Retina (tissue), 1 donor: Measurements from ENCODE around the gene SRD5A3.

Experiments
- DNase-seq: peaks from one replicate; pipeline ENCODE4 v3.0.0-alpha.2; 2016

SRD5A3 gene

GRCh38 chr4:55378617-55379467, 32.8 kb downstream of the SRD5A3 start:
- no peak for DNase-seq

GRCh38 chr4:55380576-55380975, 34.5 kb downstream of the SRD5A3 start:
- no peak for DNase-seq

- DNase-seq, result no peak
Observed at GRCh38 chr4:55381502-55381901, 35.5 kb downstream of the SRD5A3 start.

- no peak for DNase-seq
Observed at GRCh38 chr4:55382488-55383003, 36.5 kb downstream of the SRD5A3 start.

- DNase-seq, result no peak
Observed at GRCh38 chr4:55385201-55385649, 39.2 kb downstream of the SRD5A3 start.

GRCh38 chr4:55386073-55386472, 40.0 kb downstream of the SRD5A3 start:
- no peak for DNase-seq

GRCh38 chr4:55386840-55387239, 40.8 kb downstream of the SRD5A3 start:
- DNase-seq, result no peak

- DNase-seq, result no peak
Observed at GRCh38 chr4:55393461-55394320, 47.6 kb downstream of the SRD5A3 start.

GRCh38 chr4:55395218-55395528, 49.1 kb downstream of the SRD5A3 start:
- no peak for DNase-seq

GRCh38 chr4:55395529-55396307, 49.7 kb downstream of the SRD5A3 start, which contains the start of gene TMEM165:
Gene TMEM165, plus strand, starts transcription at chr4:55395957. Its CDS starts 233 bp downstream, at chr4:55396190.
- peak; percentile 96 for DNase-seq

- peak; percentile 86 for DNase-seq
Observed at GRCh38 chr4:55396308-55397125, 50.5 kb downstream of the SRD5A3 start.

- peak; percentile 48 for DNase-seq
Observed at GRCh38 chr4:55397126-55397436, 51.0 kb downstream of the SRD5A3 start.

- no peak for DNase-seq
Observed at GRCh38 chr4:55397520-55398321, 51.7 kb downstream of the SRD5A3 start.

GRCh38 chr4:55398461-55398860, 52.4 kb downstream of the SRD5A3 start:
- DNase-seq, result no peak

GRCh38 chr4:55398966-55399365, 52.9 kb downstream of the SRD5A3 start:
- no peak for DNase-seq

GRCh38 chr4:55399581-55399980, 53.5 kb downstream of the SRD5A3 start:
- no peak for DNase-seq

GRCh38 chr4:55405073-55405472, 59.0 kb downstream of the SRD5A3 start:
- DNase-seq, result no peak

- no peak for DNase-seq
Observed at GRCh38 chr4:55406545-55406944, 60.5 kb downstream of the SRD5A3 start.

- DNase-seq, result no peak
Observed at GRCh38 chr4:55407119-55407518, 61.1 kb downstream of the SRD5A3 start.

GRCh38 chr4:55407764-55408163, 61.7 kb downstream of the SRD5A3 start:
- no peak for DNase-seq
